Measurements from ENCODE around the gene FAM135A. TPM values are rescaled to one million over a fixed set of nuclear protein-coding genes. Genes with fewer than 3 reads are reported as not detected.

FAM135A gene
- total and polyA plus RNA-seq, 2 of the 8 experiments (the other 6 are each of a cell fraction or from before 2014, with no cell fraction given) = 17.4 to 35.7 TPM

DNA sequence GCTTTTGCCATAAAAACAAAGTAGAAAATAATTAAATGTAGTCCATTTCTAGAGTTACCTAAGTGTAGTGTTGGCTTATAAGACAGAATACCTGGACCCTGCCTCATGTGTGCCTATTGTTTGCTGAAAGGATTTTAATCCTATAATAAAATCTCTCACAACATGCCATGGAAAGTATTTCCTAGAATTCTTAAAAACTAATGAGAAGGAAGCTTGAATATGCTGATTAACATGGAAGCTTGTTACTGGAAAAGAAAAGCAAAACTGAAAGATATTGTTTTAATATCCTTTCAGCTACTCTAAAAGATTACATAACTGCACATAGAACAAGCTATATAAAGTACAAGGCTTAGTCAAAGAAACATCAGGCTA is 18.0 kb upstream of the FAM135A start (continued):
- TF ChIP-seq KDM1A (IDR thresholded peaks at IDR 0.05; ENCODE audit: borderline replicate concordance, low read length) (no peak), RXRA (IDR thresholded peaks at IDR 0.05; ENCODE audit: insufficient read depth, low read depth, low read length) (no peak), ZNF274 (IDR thresholded peaks at IDR 0.05; ENCODE audit: borderline replicate concordance, extremely low read depth, low read length) (no peak)

Measured in H1 (cell line).